Right ventricle myocardium superior (tissue), 1 donor: Measurements from ENCODE around the gene OR10A6. TPM values are rescaled to one million over a fixed set of nuclear protein-coding genes. Genes with fewer than 3 reads are reported as not detected.
A peak's percentile ranks its signal among the peaks of the same experiment; 100 is the strongest.

Experiments used
- ATAC-seq: fragments of 200-7000 bp; cut with Tn5 transposase; one replicate; pipeline ENCODE4 v1.9.1; 2020; ENCODE audit warnings: mild to moderate bottlenecking; ENCODE audit not compliant: poor library complexity
- DNase-seq: peaks from one replicate; pipeline ENCODE4 v3.0.0-alpha.2; 2020
- intact Hi-C: fragments of 100-400 bp; cut with DNase I; formaldehyde crosslinking; loops from one replicate; pipeline ENCODE4 v1.11.2; 2022
- total RNA-seq: library from RNA; stranded (reverse); fragmentation: NEBNext Ultra II Directional; extraction: Animal tissue kit (Norgen Biotek cat#: 25700); gene quantifications from one replicate; pipeline ENCODE4 v1.2.1, GENCODE V29; 2021
- donor health status: DM: no; HTN: yes; CAD: no; lungs with severe emphysema.

OR10A6 gene
- total RNA-seq, 1 donor from 2014 or later, result not detected

DNA sequence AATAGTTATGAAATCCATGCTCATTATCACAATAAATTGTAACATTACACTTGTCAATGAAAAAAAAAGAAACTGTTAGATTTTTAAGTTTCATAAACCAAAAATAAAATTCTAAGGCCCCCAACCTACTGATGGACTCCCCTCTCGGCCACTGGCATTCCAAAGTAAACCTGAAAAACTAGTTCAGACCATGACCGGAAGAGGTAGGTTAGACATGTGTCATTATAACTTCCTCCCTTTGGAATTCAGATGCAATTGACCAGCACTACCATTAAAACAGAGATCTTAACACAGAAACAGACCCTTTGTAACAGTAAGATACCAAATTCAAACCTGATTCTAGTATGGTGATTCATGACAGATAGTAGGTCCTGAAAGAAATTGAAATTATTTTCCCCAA lies 12.9 kb downstream of the OR10A6 start:
- no peak for DNase-seq
- no peak for ATAC-seq
- intact Hi-C loops, result no loop called here

DNA sequence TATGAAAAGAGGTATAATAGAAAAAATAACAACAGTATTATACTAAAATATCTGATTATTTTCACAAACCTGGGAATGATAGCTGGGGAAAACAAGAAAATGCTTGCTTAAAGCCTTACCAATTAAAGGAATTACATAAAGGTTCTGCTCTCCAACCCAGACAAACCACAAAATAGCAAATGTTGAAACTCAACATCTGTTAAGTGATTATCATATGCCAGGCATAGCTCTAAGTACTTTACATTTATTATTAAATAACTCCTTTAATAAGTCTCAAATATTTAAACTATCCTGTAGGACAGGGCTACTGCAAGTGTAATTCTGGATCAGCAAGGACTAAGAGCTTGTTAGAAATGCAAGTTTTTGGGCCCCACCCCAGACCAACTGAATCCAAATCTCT lies 20.1 kb downstream of the OR10A6 start:
- DNase-seq, result no peak
- ATAC-seq, result no peak
- intact Hi-C loops, result no loop called here

DNA sequence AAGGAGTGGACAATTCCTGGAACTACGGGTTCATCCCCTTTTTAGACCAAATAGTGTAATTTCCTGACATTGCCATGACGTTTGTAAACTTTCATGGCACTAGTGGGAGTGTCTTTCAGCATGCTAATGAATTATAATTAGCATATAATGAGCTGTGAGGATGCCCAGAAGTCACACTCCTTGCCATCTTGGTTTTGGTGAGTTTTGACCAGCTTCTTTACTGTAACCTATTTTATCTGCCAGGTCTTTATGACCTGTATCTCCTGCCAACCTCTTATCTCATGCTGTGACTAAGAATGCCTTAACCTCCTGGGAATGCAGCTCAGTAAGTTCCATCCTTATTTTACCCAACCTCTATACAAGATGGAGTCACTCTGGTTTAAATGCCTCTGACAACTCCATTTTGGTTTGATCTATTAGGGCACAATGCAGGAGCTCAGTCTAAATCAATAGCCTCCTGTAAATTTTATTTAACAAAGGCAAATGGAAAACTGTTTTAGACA lies 20.7 kb downstream of the OR10A6 start:
- ATAC-seq (no peak), DNase-seq (no peak)
- intact Hi-C loops, result no loop called here

DNA sequence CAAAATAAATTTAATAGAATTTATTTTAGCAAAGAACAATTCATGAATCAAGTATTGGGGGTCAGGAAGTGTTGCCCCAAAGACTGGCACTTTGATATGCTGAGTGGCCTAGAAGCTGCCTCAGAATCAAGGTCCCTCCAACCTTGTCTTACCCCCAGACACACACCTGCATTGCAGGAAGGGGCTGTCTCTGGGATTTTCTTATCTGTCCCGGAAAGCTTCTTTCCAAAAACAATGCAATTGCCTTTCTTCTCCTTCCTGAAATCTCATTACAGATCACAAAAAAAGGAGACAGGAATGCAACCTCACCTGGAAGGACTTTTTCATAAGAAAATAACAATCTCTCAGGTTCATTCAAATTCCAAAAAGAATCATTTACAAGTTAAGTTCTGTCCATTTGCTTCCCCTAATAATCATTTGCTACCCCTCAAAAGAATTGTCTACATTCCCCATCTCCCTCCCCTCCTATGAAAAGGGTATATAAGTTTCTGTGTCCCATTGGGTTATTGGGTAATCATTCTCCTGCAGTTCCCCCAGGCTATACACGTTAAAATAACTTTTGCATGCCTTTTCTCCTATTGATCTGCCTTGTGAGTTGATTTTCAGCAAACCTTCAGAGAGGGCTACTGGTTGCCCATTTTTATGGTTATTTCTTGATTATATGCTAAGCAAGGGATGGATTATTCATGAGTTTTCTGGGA lies 21.3 kb downstream of the OR10A6 start:
- intact Hi-C loops, result no loop called here
- ATAC-seq (no peak), DNase-seq (no peak)

DNA sequence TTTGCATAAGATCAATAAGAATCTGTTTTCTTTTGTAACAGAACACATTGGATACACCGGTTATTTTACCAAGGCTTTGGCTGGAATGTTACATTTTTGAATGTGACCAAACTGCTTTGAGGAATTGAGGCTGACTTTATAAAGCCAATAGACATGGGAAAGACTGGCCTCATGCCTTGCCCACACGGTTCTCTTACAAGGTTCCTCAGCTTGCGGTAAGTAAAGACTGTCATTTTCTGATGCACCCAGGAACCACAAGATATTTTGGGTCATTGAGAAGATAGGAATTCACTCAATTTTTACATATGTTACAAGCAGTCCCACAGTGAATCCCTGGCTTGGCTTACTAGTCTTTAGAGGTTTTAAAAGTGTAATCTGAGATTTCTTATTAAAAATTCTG lies 23.9 kb downstream of the OR10A6 start:
- intact Hi-C loops, result no loop called here
- ATAC-seq, result no peak
- no peak for DNase-seq

DNA sequence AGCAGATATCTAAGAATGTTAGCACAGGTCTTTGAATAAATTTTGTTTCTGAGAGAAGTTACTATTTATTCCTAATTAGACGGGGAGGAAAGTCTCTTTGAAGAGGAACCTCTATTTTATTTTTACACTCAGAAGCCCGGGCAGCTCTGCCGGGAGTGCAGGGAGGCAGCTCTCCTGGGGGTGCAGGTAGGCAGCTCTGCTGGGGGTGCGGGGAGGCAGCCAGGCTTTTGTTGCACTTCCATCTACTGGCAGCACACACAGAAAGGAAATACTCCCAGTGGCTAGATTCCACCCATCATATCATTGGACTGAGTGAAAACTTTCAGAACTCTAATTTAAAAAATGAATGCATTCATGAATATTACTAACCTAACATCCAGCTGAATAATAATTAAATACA lies 24.6 kb downstream of the OR10A6 start:
- intact Hi-C loops, result no loop called here
- ATAC-seq (no peak), DNase-seq (no peak)

DNA sequence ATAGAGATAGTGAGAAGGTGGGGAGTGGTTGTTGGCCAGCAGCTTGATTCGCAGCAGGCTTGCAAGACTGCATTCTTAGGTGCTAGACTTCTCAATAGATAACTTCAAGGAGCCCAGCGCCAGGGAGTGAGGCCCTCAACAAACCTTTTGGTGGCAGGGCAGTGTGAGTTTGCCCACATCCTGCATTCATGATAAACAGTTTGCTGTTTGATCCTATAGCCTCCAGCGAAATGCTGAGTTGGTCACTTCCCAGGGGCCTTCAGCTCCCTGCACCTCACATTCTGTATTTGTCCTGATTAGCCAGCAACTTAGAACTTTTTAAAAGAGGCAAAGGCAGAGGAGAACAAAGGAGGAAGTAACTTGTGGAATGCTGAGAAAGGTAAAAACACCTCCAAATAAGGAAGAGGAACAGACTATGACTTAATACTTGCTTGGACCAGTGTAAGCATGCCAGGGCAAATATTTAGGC lies 25.1 kb downstream of the OR10A6 start:
- intact Hi-C loops, result no loop called here
- DNase-seq, result no peak
- ATAC-seq, result no peak

DNA sequence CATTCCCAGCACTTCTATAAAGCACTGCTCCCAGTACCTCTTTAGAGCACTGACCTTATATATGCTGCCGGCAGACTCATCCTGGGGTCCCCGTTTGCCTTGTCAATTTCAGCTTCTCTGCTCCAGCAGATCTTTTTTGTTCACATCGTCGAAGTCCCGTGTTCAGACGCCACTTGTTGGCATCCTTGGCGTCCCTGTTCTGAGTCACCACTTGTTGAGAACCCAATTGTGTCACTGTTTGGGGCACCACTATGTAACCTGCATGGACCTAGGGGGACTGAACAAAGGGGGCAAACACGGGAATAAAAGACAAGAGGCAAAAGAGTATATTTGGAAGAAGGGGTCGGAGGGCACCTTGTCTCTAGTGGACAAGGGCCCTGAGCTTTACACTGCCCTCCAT lies 25.5 kb downstream of the OR10A6 start:
- DNase-seq (no peak), ATAC-seq (no peak)
- intact Hi-C loops, result no loop called here

DNA sequence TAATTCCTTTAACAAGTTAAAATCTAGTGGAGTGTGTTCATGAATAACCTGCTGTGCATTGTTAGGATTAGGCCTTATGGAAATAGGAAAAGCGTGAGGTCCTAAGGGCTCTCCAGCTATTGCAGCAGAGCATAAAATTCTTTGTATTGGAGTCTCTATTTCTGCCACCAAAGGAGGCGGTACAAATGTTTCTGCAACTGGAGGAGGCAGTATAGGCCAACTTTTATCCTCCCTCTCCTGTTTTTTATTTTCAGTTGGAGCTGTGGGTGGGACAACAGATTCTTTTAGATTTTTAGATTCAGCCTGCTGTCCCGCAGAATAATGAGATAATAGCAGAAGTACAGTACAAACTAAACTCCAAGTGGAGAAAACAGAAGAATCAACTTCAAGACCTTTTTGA lies 26.2 kb downstream of the OR10A6 start:
- intact Hi-C loops, result no loop called here
- no peak for ATAC-seq
- no peak for DNase-seq

DNA sequence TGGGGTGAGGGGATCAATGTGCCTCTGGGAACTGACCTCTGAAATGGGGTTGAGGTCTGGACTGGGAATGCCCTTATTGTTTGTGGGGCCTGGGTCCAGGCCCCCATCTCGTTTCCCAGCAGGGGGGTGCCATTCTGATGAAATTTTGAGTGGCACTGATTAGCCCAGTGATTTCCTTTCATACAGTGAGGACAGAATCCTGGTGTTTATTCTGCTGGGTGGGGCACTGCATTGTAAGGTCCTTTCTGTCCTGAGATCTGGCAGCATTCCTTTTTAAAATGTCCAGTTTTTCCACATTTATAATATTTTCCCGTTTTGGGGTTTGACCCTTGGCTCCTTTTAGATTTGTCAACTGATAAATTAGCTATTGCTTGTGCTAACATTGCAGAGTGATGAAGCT lies 27.1 kb downstream of the OR10A6 start:
- no peak for ATAC-seq
- no peak for DNase-seq
- intact Hi-C loops, result no loop called here

DNA sequence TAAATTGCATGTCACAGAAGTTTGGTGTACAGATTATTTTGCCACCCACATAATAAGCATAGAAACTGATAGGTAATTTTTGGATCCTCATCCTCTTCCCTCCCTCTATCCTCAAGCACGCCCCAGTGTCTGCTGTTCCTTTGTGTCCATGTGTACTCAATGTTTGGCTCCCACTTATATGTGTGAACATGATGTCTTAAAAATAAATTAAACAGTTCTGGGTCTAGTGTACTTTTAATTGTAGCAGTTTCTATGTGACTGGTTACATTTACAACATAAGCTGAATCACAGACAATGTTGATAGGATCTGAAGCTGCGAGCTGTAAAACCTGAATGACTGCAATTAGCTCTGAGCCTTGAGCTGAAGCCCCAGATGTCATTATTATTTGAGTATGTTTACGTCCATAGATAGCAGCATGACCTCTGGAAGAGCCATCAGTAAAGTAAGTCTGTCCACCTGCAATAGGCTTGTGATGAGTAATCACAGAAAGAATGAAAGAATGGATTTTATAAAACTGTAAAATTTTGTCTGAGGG lies 29.7 kb downstream of the OR10A6 start:
- intact Hi-C loops, result no loop called here

DNA sequence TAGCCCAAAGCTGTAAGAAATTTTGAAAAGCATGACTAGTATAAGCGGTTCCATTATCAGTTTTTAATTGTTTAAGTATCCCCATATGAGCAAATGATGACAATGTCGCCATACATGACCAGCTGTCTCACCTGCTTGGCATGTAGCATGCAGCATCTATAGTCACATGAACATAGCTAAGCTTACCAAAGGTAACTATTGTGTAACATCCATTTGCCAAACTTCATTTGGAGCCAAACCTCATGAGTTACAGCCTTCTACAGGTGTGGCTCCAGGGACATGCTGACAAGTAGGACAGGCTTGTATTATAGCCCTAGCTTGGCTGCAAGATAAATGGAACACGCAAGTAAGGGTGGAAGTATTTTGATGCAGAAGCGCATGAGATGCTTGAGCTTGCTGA lies 30.4 kb downstream of the OR10A6 start:
- DNase-seq (no peak), ATAC-seq (no peak)
- intact Hi-C loops, result no loop called here

More for the DNA sequence above, 29.7 kb downstream of the OR10A6 start:
- DNase-seq, result no peak
- no peak for ATAC-seq

DNA sequence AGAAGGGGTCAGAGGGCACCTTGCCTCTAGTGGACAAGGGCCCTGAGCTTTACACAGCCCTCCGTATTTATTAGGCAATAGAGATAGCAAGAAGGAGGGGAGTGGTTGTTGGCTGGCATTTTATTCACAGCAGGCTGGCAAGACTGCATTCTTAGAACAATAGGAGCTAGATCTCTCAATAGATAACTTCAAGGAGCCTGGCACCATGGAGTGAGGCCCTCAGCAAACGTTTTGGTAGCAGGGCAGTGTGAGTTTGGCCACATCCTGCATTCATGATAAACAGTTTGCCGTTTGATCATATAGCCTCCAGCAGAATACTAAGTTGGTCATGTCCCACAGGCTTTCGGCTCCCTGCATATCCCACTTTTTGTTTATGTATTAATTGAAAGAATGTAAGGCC lies 31.6 kb downstream of the OR10A6 start:
- ATAC-seq, result no peak
- DNase-seq, result no peak
- intact Hi-C loops, result no loop called here

DNA sequence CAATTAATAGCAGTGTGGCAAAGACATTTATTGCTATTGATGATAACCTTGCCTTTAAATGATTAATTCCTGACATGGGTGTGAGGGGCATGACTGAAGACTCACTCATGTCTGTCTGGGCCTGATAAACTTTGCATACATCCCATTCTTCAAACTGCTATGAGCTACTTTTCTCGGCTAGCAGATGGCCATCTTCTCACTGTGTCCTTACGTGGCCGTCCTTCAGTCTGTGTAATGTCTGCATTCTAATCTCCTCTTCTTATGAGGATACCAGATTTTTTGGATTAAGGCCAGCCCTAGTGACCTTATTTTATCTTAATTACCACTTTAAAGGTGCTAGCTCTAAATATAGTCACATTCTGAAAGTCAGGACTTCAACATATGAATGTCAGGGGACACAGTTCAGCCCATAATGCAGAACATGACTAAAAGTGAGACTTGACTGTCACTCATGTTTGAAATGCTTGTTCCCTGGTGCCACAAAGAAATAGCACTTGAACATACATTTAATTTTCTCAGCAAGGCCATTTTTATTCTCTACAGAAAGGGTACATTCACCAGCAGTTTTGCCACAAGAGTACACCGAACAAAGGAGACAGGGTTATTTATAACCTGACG lies 32.3 kb downstream of the OR10A6 start:
- DNase-seq (no peak), ATAC-seq (no peak)
- intact Hi-C loops, result no loop called here

DNA sequence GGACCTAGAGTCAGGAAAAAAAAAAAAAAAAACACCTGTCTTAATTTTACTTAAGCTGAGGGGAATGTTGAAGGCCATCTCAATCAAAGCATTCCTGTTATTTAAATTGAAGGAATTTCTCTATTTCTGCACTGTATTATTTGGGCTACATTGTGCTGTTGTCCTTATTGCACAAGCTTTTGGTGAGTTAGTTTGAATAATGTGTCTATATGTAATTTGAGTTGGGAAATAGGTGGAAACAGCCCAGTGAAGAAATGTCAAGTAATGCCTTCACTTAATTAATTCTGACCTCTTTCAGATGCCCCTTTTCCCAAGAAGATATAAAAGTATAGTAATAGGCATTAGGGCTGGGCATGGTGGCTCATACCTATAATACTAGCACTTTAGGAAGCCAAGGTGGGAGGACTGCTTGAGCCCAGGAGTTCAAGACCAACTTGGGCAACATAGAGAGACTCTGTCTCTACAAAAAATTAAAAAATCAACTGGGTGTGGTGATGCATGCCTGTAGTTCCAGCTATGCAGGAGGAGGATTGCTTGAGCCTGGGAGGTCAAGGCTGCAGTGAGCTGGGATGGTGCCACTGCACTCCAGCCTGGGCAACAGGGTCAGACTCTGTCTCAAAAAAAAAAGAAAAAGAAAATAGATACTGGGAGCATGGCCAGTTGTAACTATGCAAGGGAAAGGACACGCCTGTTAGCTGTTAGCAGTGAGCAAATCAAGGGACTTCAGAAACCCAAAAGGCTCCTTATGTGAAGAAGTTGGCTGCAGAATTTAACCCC lies 34.9 kb downstream of the OR10A6 start:
- DNase-seq (no peak), ATAC-seq (no peak)

DNA sequence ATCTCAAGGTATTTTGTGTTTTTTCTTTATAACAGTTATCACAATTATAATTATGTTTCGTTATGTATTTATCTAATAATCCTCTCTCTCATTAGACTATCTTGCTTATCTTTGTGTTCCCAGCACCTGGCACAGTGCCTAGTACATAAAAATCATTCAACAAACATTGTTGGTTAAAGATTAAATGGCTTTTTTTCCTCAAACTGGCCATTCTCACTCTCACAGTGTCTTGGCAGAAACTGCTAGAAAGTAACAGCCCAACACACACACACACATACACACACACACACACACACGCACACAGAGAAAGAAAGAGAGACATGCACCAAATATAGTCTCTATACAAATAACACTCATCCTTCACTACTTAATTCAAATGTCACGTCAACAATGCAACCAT lies 36.8 kb downstream of the OR10A6 start:
- intact Hi-C loops, result loop anchor here (5.0 kb wide), 1 partner anchor 93 kb away; the partner anchor contains the start of gene EIF3F
- ATAC-seq, result no peak
- no peak for DNase-seq

More for the DNA sequence above, 34.9 kb downstream of the OR10A6 start:
- intact Hi-C loops, result no loop called here

DNA sequence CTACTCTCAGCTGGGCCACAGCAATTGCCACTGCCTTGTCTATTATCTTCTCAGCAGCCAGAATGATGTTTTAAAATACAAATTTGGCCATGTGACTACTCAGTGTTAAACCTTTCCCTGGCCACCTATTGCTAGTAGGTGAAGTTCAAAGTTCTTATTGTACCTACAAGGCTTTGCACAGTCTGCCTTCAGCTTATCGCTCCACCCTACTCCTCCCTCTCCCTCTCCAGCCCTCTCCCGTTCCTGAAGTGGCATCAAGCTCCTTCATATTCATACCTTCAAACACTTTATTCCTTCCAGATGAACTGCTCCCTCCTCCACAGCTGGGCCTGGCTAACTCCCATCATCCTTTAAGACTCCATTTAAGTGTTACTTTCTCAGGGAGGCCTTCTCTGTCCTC lies 37.3 kb downstream of the OR10A6 start:
- ATAC-seq (no peak), DNase-seq (no peak)
- intact Hi-C loops, result loop anchor here (5.0 kb wide), 1 partner anchor 94 kb away; the partner anchor contains the start of gene EIF3F

DNA sequence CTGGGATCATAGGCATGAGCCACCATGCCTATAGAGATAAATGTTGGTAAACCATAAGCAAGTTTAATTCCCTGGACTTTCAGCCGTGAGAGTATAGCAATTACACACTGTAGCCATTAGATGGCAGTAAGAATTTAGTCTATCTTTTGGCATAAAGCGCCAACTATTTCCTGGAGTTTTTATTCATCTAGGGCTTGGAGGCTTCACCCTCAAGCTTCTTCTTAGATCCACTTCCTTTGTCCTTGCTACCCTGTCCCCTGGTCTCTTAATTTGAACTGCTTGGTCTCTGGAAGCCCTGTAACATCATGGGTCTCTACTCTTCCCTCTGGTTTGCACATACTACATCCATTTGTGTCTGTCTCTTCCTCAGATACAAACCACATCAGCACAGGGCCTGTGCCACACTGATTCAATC lies 38.2 kb downstream of the OR10A6 start:
- DNase-seq, result no peak
- peak; percentile 46 for ATAC-seq
- intact Hi-C loops, result loop anchor here (5.0 kb wide), 1 partner anchor 94 kb away; the partner anchor contains the start of gene EIF3F

DNA sequence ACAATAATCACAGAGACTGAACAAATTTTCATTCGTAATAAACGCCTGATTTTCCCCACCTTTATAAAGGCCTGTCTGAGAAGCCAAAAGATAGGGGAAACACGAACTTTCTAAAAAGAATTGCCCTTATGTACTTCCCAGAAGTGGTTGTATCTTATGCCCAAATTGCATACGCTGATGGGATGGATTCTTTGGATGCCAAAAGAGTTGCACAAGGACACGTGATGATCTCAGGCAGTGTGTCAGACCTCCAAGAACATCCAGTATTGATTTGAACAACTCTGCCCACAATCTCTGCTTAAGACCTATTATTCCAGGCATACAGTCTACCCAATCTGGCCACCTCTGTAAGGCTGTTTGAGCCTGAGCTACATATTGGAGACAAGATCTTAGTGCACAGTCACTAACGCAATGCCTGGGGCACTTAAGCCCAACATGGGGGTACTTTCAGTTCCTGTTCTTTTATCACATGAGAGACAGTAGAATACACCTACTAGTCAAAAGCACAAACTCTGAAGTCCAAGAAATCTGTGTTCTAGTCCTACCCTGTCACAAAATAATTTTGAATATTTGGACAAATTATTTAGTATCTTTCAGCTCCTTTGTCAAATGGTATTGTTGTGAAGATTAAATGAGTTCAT lies 38.9 kb downstream of the OR10A6 start:
- intact Hi-C loops, result loop anchor here (5.0 kb wide), 1 partner anchor 95 kb away; the partner anchor contains the start of gene EIF3F
- ATAC-seq (no peak), DNase-seq (no peak)
